Activated CD8-positive, alpha-beta memory T cell treated with anti-CD3 and anti-CD28 coated beads, Interleukin-2, amount 10 ng/mL, durations not matched to agents 7 days and 5 days (primary cell): ENCODE measurements around the gene MAP10. TPM values are rescaled to one million over a fixed set of nuclear protein-coding genes. Genes with fewer than 3 reads are reported as not detected.
A peak's percentile ranks its signal among the peaks of the same experiment; 100 is the strongest.

Experiments
- ATAC-seq: fragments of 150-1000 bp; cut with Tn5 transposase; one replicate; pipeline ENCODE4 v1.10.0; 2021; ENCODE audit warnings: moderate library complexity
- CTCF ChIA-PET: fragments of 350-600 bp; sonication (Branson Sonifier 250); formaldehyde crosslinking; loops from one replicate; lab custom pipeline; 2021; ENCODE audit warnings: antibody characterized with exemption; lab: Charles Lee
- DNase-seq: peaks from one replicate; pipeline ENCODE4 v3.0.0-alpha.2; 2020
- H3K27ac Mint-ChIP-seq: one replicate; pipeline ENCODE4 v1.8.0; 2021; ENCODE audit warnings: mild to moderate bottlenecking, mixed read lengths
- H3K27me3 Mint-ChIP-seq: one replicate; pipeline ENCODE4 v1.8.0; 2021; ENCODE audit warnings: mixed read lengths
- H3K36me3 Mint-ChIP-seq: one replicate; pipeline ENCODE4 v1.8.0; 2021; ENCODE audit warnings: mild to moderate bottlenecking, mixed read lengths
- H3K4me1 Mint-ChIP-seq: one replicate; pipeline ENCODE4 v1.8.0; 2021; ENCODE audit warnings: mixed read lengths
- H3K4me3 Mint-ChIP-seq: one replicate; pipeline ENCODE4 v1.8.0; 2021; ENCODE audit warnings: mild to moderate bottlenecking, moderate library complexity, mixed read lengths
- H3K9me3 Mint-ChIP-seq: one replicate; pipeline ENCODE4 v1.8.0; 2022; ENCODE audit warnings: low read depth, mixed read lengths
- total RNA-seq, 2 experiments: library from RNA; stranded (reverse); gene quantifications; one replicate each; pipeline ENCODE4 v1.2.3, GENCODE V29; 2021

MAP10 gene
- 1 to 10 TPM; 2.5 to 2.8 TPM for total RNA-seq

GRCh38 chr1:232805269-232806185 lies at the start of gene MAP10:
Gene MAP10, plus strand, starts transcription at chr1:232805416. Its CDS starts 34 bp downstream, at chr1:232805450.
- Mint-ChIP-seq H3K4me1 (peaks cover 21% of the 10 kb centered on the region), H3K9me3 (peaks cover 5% of the 10 kb centered on the region), H3K27me3 (peaks cover 16% of the 10 kb centered on the region), H3K36me3 (peaks cover 15% of the 10 kb centered on the region), H3K27ac (peak within 1 kb of the TSS; percentile 84), H3K4me3 (peak within 1 kb of the TSS; percentile 84)
- DNase-seq (peak; percentile 90), ATAC-seq (peak; percentile 92)
- CTCF ChIA-PET: interaction anchor here (1.0 to 1.8 kb wide), 2 partner anchors 9 to 11 kb away, joined by 4 read pairs; no protein-coding TSS in a partner anchor

DNA sequence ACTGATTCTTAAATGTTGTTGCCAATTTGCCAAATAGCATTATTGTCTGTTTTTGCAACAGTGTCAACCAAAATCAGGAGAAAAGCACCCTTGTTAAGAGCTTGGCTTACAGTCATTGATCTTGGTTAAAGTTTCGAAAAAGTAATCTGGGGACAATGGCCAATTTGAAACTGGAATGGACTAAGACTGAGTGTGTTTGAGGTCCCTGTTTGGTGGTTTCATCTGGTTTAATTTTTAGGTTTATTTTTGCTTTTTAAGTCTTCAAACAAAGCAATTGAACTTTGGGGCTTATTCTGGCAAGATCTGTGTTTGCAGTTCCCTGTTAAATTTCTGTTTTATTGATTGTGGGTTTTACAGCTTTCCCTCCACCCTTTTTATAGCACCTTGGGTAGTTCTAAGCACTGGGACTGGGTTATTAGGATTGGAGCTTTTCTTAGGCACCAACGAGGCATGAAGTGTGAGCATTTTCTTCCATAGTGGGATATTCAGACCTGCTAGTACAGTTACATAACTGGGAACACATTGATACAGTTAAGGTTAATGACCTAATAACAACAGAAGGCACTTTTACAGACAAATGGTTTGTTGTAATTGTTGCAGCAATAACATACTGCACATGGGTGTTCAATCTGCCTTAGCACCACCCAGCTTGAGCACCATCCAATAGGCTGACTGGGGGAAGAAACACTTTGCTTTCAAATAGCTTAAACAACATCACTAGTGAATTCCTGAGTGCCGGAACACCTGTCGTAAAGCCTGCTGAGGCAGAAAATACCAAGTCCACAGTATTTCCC lies 40.6 kb upstream of the MAP10 start:
- H3K4me1 Mint-ChIP-seq: peaks cover 2% of the 10 kb centered on the region
- peaks cover 12% of the 10 kb centered on the region for H3K27me3 Mint-ChIP-seq
- CTCF ChIA-PET: no interaction called here
- H3K27ac Mint-ChIP-seq: no peak overlapping the region
- H3K9me3 Mint-ChIP-seq: no peaks in the 10 kb centered on the region
- peaks cover 2% of the 10 kb centered on the region for H3K36me3 Mint-ChIP-seq
- ATAC-seq (no peak), DNase-seq (no peak)
- no peak overlapping the region for H3K4me3 Mint-ChIP-seq

DNA sequence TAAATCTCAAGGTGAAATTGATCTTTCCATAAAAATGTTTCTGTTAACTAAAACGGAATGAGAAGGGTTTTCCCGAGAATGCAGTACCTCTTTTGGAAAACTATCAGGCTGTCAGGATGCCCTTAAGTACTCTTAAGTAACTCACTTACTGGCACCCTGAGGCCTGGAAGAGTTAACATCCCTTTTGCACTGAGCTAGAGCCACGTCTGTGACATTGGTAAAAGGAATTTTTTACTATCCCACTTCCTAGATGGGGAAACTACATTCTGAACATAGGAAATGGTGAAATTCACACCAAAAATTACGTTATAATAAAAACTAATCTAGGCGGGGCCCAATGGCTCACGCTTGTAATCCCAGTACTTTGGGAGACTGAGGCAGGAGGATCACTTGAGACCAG lies 39.7 kb upstream of the MAP10 start:
- no peak overlapping the region for H3K4me3 Mint-ChIP-seq
- H3K4me1 Mint-ChIP-seq: peaks cover 2% of the 10 kb centered on the region
- CTCF ChIA-PET: no interaction called here
- H3K9me3 Mint-ChIP-seq: no peaks in the 10 kb centered on the region
- no peak for DNase-seq
- no peak for ATAC-seq
- H3K27ac Mint-ChIP-seq: no peak overlapping the region
- peaks cover 2% of the 10 kb centered on the region for H3K36me3 Mint-ChIP-seq
- peaks cover 12% of the 10 kb centered on the region for H3K27me3 Mint-ChIP-seq

DNA sequence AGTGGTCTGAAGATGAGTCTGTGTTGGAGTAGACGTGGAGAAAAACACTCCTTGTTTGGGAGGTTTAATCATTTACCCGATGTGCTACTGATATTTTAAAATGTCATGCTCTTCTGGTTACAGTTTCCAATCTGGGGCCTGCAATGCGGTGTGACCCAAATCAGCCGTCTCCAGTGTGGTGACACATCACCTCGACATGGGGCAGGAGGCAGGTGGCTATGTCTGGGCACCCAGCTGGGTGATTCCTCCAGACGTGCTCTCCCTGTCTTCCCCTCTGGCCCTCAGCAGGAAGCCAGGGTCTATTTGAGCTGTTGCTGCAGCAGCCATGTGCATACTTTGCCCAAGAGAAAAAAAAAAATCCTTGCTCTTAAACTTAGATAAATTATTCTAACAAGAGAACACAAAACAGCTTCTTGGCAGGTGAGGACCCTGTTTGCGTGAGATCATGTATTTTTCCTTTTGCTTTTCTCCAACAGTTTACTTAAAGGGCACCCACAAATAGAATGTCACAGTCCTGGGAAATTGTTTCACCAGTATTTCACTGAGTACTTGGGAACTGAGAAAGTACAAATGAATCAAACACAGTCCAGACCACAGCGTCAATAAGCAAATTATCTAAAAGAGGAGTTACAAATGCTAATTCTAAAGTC lies 38.9 kb upstream of the MAP10 start:
- peaks cover 2% of the 10 kb centered on the region for H3K36me3 Mint-ChIP-seq
- H3K4me1 Mint-ChIP-seq: peaks cover 2% of the 10 kb centered on the region
- no peak overlapping the region for H3K4me3 Mint-ChIP-seq
- CTCF ChIA-PET: no interaction called here
- ATAC-seq: no peak
- DNase-seq: no peak
- H3K27me3 Mint-ChIP-seq: peaks cover 12% of the 10 kb centered on the region
- H3K9me3 Mint-ChIP-seq: no peaks in the 10 kb centered on the region
- no peak overlapping the region for H3K27ac Mint-ChIP-seq

GRCh38 chr1:232766904-232767303 lies 38.3 kb upstream of the MAP10 start:
- Mint-ChIP-seq H3K27me3 (peaks cover 12% of the 10 kb centered on the region), H3K4me1 (peaks cover 2% of the 10 kb centered on the region), H3K4me3 (no peak overlapping the region), H3K27ac (no peak overlapping the region), H3K9me3 (no peaks in the 10 kb centered on the region), H3K36me3 (peaks cover 2% of the 10 kb centered on the region)
- CTCF ChIA-PET: no interaction called here
- no peak for DNase-seq
- ATAC-seq: no peak

DNA sequence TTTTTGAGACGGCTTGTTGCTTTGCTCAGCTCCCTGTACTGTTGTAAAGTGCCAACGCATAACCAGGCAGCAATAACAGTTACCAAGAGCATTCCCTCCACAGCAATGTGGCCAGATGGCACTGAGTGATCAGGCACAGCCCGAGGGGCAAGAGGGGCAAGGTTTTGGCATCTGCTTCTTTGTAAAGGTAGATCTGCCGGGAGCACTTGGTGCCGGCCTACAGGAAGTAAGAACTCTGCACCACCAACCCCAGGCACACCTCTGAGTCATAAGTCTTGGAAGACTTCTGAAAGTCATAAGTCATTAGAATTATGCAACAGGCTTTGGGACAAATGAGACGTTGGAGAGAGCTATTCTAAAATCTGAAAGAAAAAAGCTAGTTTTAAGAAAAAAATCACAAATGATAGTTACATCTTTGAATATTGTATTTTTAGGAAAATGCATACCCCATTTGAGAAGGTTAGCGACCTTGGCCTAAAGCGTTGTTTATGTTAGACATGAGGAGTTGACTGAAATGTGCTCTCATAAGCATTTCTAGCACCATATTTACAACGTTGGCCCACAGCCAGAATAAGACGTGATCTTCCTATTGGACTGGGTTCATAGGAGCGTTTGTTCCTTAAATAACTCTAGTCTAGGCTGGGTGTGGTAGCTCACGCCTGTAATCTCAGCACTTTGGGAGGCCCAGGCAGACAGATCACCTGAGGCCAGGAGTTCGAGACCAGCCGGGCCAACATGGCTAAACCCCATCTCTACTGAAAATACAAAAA lies 37.7 kb upstream of the MAP10 start:
- CTCF ChIA-PET: no interaction called here
- H3K9me3 Mint-ChIP-seq: no peaks in the 10 kb centered on the region
- peaks cover 12% of the 10 kb centered on the region for H3K27me3 Mint-ChIP-seq
- ATAC-seq (no peak), DNase-seq (no peak)
- peaks cover 2% of the 10 kb centered on the region for H3K36me3 Mint-ChIP-seq
- H3K4me1 Mint-ChIP-seq: peaks cover 2% of the 10 kb centered on the region
- H3K27ac Mint-ChIP-seq: no peak overlapping the region
- no peak overlapping the region for H3K4me3 Mint-ChIP-seq

GRCh38 chr1:232768793-232769192 lies 36.4 kb upstream of the MAP10 start:
- H3K27me3 Mint-ChIP-seq: peaks cover 8% of the 10 kb centered on the region
- peaks cover 2% of the 10 kb centered on the region for H3K4me1 Mint-ChIP-seq
- no peak overlapping the region for H3K4me3 Mint-ChIP-seq
- H3K36me3 Mint-ChIP-seq: no peaks in the 10 kb centered on the region
- H3K9me3 Mint-ChIP-seq: no peaks in the 10 kb centered on the region
- ATAC-seq (no peak), DNase-seq (no peak)
- CTCF ChIA-PET: no interaction called here
- H3K27ac Mint-ChIP-seq: no peak overlapping the region

GRCh38 chr1:232769733-232770132 lies 35.5 kb upstream of the MAP10 start:
- no peak for ATAC-seq
- DNase-seq: no peak
- Mint-ChIP-seq H3K27me3 (peaks cover 2% of the 10 kb centered on the region), H3K36me3 (no peaks in the 10 kb centered on the region), H3K4me1 (peaks cover 2% of the 10 kb centered on the region), H3K4me3 (no peak overlapping the region), H3K9me3 (no peaks in the 10 kb centered on the region), H3K27ac (no peak overlapping the region)
- CTCF ChIA-PET: no interaction called here

- no peak overlapping the region for H3K27ac Mint-ChIP-seq
- DNase-seq (no peak), ATAC-seq (no peak)
- H3K9me3 Mint-ChIP-seq: no peaks in the 10 kb centered on the region
- CTCF ChIA-PET: no interaction called here
- no peak overlapping the region for H3K4me3 Mint-ChIP-seq
- no peaks in the 10 kb centered on the region for H3K36me3 Mint-ChIP-seq
- no peaks in the 10 kb centered on the region for H3K4me1 Mint-ChIP-seq
- H3K27me3 Mint-ChIP-seq: peaks cover 2% of the 10 kb centered on the region
Measured at GRCh38 chr1:232773752-232774151, 31.5 kb upstream of the MAP10 start.

- Mint-ChIP-seq H3K27ac (no peak overlapping the region), H3K4me3 (no peak overlapping the region), H3K4me1 (no peaks in the 10 kb centered on the region), H3K27me3 (peaks cover 2% of the 10 kb centered on the region), H3K36me3 (no peaks in the 10 kb centered on the region), H3K9me3 (no peaks in the 10 kb centered on the region)
- ATAC-seq: no peak
- CTCF ChIA-PET: no interaction called here
- DNase-seq: no peak
Measured at GRCh38 chr1:232776526-232777106, 28.6 kb upstream of the MAP10 start.

DNA sequence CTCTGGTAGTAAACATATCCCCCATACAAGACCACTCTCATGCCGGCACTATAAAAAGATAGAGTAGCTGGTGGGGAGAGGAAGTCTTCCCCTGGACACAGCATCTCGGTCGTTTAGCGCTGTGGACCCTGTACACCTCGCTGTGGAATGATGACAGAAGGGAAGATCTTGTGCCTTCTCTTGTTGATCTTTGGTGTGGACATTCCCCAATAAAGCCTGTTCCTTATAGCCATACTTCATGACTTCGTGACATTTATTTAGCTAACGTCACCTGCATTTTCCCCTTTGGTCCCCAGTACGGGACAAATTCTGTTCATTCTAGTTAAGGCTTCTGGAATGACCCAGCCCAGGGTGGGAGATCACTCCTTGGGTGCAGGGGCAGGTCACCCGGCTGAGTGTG lies 24.9 kb upstream of the MAP10 start:
- no peak overlapping the region for H3K4me3 Mint-ChIP-seq
- ATAC-seq: no peak
- no peaks in the 10 kb centered on the region for H3K36me3 Mint-ChIP-seq
- H3K9me3 Mint-ChIP-seq: no peaks in the 10 kb centered on the region
- CTCF ChIA-PET: no interaction called here
- H3K4me1 Mint-ChIP-seq: peaks cover 3% of the 10 kb centered on the region
- H3K27me3 Mint-ChIP-seq: no peaks in the 10 kb centered on the region
- DNase-seq: no peak
- no peak overlapping the region for H3K27ac Mint-ChIP-seq

DNA sequence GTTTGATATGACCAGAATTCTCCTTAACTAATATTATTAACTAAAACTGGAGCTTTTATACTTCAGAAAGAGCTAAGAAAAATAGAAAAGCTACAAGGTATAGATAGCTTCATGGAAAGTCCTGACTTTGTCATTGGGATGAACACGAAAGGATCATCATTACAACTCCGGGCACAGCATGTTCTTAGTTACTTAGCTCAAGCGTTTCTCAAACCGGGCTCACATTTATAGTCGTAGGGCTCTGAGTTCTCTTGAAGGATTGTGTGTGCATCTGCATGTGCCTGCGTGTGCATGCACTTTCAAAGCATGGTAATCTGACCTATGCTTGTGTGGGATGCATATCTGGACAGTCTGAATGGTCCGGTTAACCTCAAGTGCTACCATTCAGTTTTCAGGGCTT lies 20.4 kb upstream of the MAP10 start:
- CTCF ChIA-PET: no interaction called here
- peaks cover 3% of the 10 kb centered on the region for H3K27me3 Mint-ChIP-seq
- DNase-seq (no peak), ATAC-seq (no peak)
- H3K9me3 Mint-ChIP-seq: no peaks in the 10 kb centered on the region
- no peak overlapping the region for H3K27ac Mint-ChIP-seq
- H3K4me1 Mint-ChIP-seq: peaks cover 17% of the 10 kb centered on the region
- H3K4me3 Mint-ChIP-seq: no peak overlapping the region
- no peaks in the 10 kb centered on the region for H3K36me3 Mint-ChIP-seq
